GM19455 (cell line): ENCODE results near the gene OR52A5.

Source experiments
- ATAC-seq: cut with Tn5 transposase; IDR thresholded peaks from one replicate; pipeline ENCODE4 v1.9.1; 2021; ENCODE audit not compliant: unreplicated experiment

Gene OR52A5

DNA sequence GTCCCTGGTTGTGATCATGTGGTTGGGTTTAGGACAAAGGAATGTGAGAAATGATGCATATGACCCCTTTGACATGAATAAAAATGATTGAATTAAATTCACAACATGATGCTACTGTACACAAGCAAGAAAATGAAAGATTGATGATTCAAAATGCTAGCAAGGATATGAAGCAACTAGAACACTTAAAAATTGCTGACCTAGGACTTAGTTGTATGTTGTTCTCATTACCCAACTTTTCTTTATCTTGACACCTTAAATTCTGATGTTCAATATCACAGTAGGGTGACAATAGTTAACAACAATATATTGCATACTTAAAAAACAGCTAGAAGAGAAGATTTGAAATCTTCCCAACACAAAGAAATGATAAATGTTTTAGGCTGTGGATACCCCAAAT, 20.6 kb downstream of the OR52A5 start:
- no peak for ATAC-seq

GRCh38 chr11:5115339-5115738, 22.8 kb downstream of the OR52A5 start:
- no peak for ATAC-seq

- ATAC-seq: no peak
These were observed 30.9 kb downstream of the OR52A5 start for GRCh38 chr11:5107285-5107684.

GRCh38 chr11:5103066-5103465, 35.1 kb downstream of the OR52A5 start:
- no peak for ATAC-seq

- ATAC-seq: no peak
These were observed 35.9 kb downstream of the OR52A5 start for GRCh38 chr11:5102246-5102645.

DNA sequence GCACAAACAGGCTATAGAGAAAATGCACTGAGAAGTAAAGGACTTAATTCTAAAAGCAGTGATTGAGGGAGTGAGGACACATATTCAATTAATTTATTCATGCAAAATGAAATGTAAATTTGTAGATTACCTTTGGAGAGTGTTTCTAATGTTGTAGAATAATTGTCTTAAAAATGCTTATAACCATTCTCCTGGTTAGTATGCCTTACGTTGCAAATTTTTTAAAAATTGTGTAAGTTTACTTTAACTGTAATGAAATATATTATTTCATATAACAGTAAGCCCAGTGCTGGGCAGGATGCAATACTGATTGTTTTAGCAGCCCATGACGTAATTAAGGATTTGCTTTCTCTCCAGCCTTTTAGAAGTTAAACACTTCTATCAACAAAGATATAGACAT, 42.1 kb downstream of the OR52A5 start:
- ATAC-seq: no peak

GRCh38 chr11:5092821-5093585, 45.2 kb downstream of the OR52A5 start:
- no peak for ATAC-seq

- no peak for ATAC-seq
These were observed 47.5 kb downstream of the OR52A5 start for GRCh38 chr11:5090668-5091067.

- no peak for ATAC-seq
These were observed 49.6 kb downstream of the OR52A5 start for GRCh38 chr11:5088556-5088955.

- no peak for ATAC-seq
These were observed 54.6 kb downstream of the OR52A5 start for GRCh38 chr11:5083602-5084001.

DNA sequence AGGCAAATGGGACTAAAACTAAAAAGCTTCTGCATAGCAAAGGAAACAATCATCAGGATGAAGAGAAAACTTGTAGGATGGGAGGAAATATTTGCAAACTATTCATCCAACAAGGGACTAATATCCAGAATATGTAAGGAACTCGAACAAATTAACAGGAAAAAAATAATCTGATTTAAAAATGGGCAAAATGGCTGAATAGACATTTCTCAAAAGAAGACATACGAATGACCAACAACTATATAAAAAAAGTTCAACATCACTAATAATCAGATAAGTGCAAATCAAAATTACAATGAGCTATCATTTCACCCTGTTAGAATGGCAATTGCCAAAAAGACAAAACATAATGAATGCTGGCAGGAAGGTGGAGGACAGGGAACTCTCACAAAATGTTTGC, 56.8 kb downstream of the OR52A5 start:
- no peak for ATAC-seq
